AG20443 (cell line): Measurements from ENCODE around the gene TRAPPC10.
"Not testable (repeated sequence)": the region's sequence is repeated elsewhere in the genome, so short reads cannot be mapped to it uniquely, and the experiment has no call there.

Experiments
- DNase-seq: peaks from one replicate; pipeline ENCODE4 v3.0.0; 2012; ENCODE audit warnings: low spot score, mixed read lengths

Gene TRAPPC10

DNA sequence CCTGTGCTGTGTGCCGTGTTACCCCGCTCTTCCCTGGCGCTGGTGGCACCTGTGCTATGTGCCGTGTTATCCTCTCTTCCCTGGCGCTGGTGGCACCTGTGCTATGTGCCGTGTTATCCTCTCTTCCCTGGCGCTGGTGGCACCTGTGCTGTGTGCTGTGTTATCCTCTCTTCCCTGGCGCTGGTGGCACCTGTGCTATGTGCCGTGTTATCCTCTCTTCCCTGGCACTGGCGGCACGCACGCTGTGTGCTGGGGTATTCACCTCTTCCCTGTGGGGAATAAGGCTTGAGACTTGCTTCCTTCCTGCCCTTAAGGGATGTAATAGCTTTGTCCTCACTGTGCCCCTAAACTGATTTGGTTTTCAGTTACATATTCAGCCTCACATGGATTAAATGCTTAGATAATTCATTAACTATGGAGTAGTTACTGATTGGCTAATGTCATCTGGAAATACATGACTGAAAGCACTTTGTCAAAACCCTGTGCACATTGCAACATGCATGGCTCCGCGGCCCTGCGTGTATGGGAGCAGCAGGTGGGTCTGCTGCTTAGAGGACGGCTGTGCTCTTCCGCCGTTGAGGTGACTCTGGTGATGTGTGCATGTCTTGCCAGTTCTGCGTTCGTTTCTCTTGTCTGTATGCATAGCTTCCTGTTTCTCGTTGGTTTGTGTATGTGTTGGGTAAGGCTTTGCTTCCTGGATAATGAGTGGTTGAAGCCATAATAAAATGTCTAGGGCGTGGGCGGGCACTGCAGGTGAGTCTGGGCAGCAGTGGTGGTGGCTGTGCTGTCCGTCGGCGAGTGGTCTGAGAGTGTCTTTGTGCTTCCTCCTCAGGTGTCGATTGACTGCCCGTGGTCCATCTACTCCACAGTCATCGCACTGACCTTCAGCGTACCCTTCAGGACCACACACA is 77.1 kb downstream of the TRAPPC10 start:
- no peak for DNase-seq

DNA sequence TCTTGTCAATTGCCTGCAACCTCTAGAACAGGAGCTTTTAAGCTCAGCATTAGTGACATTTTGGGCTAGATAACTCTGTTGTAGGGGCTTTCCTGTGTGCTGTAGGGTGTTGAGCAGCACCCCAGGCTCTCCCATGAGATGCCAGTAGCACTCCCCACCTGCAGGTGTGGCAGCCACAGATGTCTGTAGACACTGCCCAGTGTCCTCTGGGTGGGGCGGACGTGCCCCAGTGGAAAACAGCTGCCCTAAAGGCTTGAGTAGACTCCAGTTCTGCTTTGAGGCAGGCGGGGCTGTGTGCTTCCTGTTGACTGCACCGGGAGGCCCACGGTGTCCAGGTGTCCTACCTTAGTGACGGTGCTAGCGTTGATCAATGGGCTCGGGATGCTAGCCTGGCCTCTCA is 78.2 kb downstream of the TRAPPC10 start:
- DNase-seq = no peak

DNA sequence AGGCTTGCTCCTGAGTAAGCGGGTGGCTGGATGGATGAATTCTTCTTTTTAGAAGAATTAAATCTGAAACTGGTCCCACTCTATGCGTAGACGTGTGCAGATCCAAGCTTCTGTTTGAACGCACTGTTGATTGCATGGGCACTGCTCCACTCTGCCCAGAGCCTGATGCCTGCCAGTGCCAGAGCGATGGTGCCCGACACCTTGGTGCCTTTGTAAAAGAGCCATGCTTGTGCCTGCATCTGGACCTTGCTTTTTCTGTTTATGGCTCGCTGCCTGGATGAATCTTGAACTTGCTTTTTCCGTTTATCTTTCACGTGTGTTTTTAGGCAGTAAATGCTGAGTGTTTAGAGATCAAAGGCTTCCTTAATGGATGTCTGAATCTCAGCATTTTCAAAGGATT is 80.1 kb downstream of the TRAPPC10 start:
- DNase-seq = no peak

DNA sequence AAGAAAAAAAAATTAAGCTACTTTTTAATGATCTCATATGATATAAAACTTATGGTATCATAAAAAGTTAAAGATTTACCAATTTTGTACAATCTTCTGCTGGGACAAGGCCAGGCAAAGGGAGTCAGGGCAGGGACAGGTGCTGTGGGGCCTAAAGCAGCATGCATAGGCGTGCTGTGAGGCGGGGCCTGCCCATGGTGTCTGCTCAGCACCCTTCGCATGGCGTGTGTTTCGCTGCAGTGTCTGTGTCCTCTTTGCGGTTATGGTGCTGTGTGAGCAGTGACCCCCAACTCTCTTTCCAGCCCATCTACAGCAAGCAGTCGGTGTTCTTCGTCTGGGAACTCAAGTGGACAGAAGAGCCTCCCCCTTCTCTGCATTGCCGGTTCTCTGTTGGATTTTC is 81.7 kb downstream of the TRAPPC10 start:
- DNase-seq = no peak

DNA sequence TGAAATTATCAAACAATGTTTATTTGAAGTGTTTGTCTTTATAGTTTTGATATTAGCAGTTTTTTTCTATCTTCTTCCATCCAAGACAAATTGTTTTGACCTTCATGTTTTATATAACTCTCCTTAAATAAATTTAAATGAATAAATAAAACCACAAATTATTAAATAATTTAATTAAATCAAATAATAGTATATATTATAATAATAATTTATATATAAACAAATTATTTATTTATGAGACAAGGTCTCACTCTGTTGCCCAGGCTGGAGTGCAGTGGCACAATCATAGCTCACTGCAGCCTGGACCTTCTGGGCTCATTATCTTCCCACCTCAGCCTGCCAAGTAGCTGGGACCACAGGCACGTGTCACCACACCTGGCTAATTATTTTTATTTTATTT is 82.7 kb downstream of the TRAPPC10 start:
- DNase-seq = no peak

DNA sequence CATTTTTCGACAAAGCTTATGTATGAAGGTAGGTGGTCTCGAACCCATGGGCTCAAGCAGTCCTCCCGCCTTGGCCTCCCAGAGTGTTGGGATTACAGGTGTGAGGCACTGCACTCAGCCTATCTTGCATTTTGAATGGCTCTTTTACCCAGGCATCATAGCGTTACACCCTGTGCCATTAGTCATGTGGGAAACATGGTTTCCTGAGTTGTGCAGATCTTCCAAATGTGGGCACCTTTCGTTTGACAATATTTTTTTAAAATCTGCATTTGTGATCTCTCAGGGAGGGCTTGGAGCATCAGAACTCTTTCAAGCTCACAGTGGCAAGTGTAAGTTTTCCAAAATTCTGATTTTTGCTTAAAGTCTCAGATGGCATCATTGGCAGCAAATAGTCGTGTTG is 86.4 kb downstream of the TRAPPC10 start:
- not testable (repeated sequence) for DNase-seq

DNA sequence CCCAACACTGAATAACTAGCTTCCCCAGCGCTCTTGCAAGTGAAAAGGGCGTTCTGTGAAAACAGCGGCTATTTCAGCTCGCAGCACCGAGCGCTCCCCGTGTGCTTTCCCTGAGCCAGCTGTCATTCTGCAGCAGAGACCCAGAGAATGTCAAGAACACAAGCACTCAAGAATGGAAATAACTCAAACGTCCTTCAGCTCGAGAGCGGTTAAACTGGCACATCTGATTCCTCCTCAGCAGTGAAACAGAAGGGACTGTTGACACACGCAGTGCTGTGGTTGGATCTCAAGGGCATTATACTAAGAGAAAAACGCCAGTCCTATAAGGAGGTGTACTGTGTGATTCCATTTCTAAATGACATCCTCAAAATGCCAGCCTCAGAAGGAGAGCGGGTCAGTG is 86.9 kb downstream of the TRAPPC10 start:
- DNase-seq = not testable (repeated sequence)

DNA sequence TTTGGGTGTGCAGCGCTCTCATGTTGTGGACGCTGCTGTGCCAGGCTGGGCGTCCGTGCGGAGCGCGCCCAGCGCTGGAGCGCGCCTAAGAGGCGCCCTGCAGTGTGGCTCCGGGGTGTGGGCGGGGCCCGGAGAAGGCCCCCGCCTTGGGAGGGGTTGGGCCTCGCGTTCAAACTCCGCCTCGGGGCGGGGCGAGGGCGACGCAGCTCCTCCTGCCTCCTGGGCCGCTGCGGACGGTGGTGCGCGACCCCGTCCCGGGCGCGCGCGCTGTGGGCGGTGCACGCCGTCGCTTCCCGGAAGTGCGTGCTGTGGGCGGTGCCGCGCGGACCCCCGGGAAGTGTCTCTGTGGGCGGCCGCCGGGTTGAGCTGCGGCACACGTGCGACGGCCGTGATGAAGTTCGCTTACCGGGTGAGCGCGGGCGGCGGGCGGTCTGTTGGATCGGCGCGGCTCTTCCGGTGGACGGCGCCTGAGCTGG is 95.0 kb downstream of the TRAPPC10 start, which contains the start of gene PWP2:
PWP2 (plus strand) TSS at position 374 of the 476 bp plus-strand sequence; CDS start at position 392, 18 bp downstream.
- DNase-seq = not testable (repeated sequence)

DNA sequence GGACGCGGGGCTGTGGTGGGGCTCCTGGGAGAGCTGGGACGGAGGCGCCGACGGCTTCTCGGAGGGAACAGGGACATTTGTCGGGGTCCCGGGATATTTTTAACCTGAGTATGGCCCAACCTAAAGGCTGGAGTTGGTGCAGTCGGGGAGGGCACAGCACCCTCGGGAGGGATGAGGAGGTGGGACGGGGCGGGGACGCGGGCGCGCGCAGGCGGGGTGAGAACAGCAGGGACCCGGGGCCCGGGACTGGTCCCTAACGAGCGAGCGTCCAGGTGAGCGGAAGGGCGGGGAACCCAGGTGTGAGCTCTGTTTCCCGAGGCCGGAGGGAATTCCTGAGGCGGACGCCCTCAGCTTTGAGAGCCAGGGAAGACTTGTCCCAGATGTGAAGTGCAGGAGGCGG is 95.5 kb downstream of the TRAPPC10 start:
- not testable (repeated sequence) for DNase-seq

DNA sequence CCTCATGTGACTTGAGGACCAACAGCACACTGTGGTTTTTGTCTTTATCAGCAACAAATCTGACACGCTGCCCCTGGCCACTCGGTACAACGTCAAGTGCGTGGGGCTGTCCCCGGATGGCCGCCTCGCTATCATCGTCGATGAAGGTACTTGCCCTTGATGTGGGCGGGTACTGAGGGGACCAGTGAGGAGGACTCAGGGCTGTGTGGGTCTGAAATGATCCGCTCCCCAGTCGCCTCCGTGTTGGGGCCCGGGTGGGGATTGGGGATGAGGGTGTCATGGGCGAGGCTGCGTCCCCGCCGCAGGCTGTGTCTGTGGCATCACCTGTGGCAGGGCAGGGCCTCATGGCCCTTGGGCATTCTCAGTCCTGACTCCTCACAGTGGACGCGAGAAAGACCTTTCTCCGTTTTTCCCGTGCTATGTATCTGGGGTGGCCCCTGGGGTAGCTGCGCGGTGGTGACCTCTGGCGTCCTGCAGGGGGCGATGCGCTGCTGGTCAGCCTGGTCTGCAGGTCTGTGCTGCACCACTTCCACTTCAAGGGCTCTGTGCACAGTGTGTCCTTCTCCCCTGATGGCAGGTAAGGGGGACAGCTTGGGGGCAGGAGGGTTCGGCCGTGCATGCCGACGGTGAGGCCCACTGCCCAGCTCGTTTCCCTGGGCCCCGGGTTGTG is 101.7 kb downstream of the TRAPPC10 start:
- not testable (repeated sequence) for DNase-seq

DNA sequence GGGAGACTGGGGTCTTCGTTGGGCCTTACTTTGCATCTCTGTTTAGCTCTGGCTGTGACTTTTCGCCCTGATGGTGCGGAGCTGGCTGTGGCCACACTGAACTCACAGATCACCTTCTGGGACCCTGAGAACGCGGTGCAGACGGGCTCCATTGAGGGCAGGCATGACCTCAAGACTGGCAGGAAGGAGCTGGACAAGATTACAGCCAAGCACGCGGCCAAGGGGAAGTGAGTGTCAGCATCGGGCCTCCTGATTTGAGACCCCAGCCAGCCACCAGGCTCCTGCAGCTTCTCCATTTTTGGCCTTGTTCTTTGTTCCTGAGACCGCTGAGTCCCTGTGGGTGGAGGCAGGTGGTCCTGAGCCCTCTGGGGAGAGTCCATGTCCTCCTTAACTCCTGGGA is 110.0 kb downstream of the TRAPPC10 start:
- not testable (repeated sequence) for DNase-seq

DNA sequence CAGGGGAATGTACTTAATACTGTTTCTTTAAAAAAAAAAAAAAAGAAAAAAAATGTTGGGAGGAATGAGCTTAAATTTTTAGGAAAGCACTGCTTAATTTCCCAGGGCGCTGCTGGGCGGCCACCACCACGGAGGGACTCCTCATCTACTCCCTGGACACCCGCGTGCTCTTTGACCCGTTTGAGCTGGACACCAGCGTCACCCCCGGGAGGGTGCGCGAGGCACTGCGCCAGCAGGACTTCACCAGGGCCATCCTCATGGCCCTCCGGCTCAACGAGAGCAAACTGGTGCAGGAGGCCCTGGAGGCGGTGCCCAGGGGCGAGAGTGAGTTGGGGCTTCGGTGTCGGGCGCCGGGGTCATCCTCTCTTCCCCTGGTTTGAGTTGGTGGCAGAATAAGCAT is 115.7 kb downstream of the TRAPPC10 start:
- DNase-seq = not testable (repeated sequence)

DNA sequence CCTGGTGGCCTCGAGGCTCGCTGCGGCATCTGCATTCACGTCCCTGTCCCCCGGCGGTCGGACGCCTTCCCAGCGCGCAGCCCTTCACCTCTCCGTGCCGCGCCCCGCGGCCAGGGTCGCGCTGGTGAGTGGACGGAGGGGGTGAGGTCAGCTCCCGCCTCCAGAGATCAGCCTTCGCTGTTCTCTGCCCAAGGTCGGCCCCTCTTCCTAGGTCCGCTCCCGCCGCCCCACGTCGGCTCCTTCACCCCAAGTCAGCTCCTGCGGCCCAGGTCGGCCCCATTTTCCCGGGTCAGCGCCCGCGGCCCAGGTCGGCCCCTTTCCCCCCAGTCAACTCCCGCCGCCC is 121.6 kb downstream of the TRAPPC10 start:
- not testable (repeated sequence) for DNase-seq

DNA sequence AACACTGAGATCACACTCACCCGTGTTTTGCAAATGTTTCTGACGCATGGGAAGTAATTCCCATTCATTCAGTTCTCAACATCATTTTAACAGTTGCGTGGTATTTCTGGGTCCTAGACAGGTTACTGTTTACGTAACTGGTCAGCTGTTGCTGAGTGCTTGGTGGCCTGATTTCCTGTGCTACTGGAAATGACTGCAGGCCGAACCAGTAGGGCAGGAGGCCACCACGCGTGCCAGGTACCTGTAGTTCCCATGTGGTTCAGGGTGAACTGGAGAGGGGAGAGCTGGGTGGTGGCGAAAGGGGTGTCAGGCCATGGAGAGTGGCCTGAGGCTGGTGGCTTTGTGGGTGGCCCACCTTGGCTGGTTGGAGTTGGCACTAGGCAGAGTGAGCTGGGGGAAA is 122.6 kb downstream of the TRAPPC10 start:
- DNase-seq = not testable (repeated sequence)

DNA sequence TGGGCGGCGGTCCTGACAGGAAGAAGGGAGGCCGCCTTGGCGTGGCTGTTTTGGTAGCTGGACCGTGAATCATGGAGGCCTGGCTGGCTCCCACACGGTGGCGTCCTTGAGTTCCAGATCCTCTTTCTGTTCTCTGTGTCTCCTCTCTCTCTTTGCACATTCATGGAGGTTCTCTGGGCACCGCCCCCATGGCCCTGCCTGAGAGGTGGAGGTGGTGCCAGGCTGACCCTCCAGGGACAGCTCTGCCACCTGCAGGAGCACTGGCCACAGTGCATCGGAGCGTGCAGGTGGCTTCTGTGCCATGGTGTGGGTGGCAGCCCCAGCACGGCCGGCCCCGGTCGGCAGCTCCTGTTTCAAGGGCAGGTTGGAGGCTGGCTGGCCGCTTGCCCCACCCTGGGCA is 125.9 kb downstream of the TRAPPC10 start:
- not testable (repeated sequence) for DNase-seq

DNA sequence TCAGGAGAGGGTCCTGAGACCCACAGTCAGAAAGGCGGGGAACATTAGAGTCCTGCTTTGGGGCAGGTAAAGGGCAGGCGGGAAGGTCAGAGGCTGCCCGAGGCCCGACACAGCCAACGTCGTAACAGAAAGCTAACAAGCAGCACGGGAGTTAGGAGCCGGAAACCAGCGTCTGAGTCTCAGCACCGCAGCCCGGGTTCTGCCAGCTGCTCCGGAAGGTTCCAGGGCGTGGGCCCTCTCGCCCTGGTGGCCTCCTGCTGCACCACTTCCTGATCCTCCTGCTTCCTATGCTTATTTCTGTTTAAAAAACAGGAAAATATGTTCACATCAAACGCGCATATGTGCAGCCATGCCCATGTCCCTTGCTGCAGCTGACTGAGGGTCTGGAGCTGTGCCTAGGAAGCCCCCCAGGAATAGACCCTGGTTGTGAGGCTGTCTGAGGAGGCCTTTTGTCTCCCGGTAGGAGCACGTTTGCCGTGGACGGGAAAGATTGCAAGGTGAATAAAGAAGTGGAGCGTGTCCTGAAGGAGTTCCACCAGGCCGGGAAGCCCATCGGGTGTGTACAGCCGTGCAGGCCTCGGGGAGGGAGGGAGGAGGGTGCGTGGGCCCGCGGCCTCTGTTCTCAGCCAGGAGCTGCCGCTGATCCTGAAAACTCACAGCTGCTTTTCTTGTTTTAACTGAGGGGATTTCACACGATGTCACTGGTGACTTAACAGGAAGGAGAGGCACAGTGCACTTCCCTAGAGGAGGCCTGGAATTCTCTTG is 127.9 kb downstream of the TRAPPC10 start:
- not testable (repeated sequence) for DNase-seq

DNA sequence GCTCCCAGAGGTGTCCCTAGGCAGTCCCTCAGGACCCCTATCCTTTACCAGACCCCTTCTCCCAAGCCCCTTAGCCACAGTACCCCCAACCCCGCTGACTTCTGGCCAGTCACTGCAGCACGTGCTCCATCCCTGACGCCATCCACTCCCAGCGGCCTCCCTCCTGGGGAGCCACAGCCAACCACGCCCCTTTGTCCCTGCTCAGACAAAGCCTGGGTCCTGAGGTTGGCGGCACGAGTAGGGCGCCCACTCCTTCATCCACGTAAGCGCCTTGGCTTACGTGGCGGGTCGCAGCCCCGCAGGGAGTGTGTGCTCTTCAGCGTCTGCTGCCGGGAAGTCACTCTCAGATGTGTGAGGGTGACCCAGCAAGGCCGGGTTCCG is 128.4 kb downstream of the TRAPPC10 start:
- DNase-seq = not testable (repeated sequence)

DNA sequence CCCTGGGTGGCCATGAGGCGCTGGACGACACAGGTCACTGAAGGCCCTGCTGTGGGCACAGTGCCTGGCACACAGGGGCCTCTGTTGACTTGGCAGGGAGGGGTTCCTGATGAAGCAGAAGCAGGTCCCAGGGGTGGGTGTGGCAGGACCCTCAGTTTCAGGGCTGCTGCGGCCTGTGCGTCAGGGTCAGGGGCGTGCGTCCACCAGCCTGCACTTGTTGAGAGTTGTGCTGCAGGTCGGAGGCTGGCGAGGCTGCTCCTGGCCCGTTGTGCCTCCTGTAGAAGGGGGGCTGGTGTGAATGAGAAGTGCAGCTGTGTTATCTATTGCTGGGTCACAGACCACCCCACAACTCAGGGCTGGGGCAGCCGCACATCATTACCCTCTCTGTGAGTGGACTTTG is 130.4 kb downstream of the TRAPPC10 start:
- DNase-seq = not testable (repeated sequence)

DNA sequence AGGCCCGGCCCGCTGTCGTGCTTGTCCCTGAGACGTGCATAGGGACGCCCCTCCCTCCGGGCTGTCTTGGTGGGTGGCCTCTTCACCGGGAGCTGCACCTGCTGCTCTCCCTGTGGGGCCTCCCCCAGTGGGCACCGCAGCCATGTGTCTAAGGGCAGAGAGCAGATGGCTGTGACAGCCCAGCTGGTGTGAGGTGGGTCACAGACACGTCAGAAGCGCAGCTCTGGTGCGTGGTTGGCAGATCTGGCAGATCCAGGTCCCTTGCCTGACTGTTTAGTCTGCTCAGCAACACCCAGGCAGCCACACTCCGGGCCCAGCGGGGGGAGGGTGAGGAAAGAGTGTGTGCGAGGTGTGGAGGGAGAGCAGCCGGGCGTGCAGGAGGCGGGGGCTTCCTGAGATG is 131.3 kb downstream of the TRAPPC10 start:
- DNase-seq = not testable (repeated sequence)

DNA sequence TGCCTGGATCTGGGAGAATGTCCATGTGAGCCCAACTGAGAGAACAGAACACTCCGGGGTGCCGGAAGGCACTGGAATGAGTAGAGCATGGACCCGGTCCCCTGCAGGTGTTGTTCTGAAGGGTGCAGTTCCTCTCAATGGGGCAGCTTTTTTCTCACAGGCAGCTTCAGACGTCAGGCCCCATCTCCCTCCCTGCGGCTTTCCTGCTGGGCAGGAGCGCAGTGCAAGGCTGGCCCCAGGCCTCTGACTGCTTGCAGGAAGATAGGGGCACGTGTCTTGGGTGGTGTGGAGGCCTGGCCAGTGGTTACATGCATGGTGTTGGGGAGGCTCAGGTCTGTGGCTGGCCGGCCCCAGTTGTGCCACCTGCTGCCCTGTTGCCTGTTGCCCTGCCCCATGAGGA is 131.9 kb downstream of the TRAPPC10 start:
- not testable (repeated sequence) for DNase-seq

DNA sequence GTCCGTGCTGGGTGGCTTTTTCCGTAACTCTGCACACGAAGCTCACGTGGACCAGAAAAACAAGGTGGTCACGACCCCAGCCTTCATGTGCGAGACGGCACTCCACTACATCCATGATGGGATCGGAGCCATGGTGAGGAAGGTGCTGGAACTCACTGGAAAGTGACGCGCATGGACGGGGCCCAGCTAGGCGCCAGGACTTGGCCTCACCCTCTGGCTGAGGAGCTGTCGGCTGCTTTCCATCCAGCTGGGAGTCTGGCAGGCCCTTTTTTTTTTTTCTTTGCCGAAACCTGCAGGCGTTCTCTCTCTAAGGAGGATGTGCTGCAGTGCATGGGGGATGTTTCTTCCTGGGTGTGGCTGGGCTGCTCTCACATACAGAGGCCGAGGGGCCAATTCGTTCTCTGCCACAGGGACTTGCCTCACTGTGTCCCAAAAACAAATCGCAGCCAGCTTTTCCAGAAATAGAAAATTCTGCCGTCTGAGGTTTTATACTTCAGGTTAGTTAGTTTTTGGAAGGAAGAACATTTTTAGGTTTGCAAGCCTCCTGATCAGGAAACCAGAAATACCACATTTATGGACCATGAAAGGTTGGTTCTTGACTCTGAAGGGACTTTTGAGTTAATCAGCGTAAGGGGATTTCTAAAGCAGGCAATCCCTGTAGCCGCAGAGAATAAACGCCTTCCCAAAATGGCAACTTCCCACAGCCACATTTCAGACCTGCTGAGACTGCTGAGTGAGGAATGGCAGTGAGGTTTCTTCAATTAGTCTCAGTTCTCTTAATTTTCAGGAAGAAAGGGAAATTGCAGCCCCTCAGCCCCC is 132.9 kb downstream of the TRAPPC10 start:
- not testable (repeated sequence) for DNase-seq
